GM19372 (cell line): Measurements from ENCODE around the gene PRKCG.
"Not testable (repeated sequence)": the region's sequence is repeated elsewhere in the genome, so short reads cannot be mapped to it uniquely, and the experiment has no call there.

Source experiments
- ATAC-seq: cut with Tn5 transposase; IDR thresholded peaks from one replicate; pipeline ENCODE4 v1.9.1; 2021; ENCODE audit warnings: mild to moderate bottlenecking, low read depth, moderate library complexity; ENCODE audit not compliant: unreplicated experiment

Gene PRKCG

DNA sequence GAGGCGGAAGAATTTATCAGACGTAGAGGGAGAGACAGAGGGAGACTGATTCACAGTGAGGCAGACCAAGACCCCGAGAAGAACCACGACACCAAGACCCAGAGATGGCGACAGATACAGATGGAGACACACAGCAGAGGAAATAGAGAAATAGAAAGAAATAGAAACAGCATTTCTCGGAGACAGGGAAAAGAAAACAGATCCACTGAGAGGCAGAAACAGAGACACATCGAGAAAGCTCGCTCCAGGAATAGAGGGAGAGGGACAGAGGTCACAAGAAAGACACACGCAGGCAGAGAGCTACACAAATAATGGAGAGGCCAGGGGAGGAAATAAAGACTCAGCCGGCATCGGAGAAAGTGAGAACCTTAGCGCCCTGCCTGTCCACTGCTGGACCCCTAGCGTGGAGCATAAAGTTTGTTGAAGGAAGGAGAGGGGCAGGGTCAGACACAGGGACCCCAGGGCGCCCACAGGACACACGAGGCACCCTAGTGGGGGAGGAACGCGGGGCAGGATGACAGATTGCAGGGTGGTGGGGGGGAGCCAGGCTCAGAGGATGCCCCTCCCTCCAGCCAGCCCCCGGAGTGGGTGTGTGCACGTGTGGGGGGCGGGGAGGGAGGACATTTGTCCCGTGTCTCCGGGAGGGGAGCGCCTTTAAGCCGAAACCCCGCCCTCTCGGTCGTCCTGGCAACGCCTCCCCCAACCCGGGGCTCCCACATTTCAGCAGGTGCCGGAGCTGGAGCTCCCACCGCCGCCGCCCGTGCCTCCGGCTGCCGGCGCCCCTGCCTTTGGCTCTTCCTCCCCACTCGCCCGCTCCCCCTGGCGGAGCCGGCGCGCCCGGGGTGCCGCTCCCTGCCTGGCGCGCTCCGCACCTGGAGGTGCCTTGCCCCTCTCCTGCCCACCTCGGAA is at the start of gene PRKCG:
PRKCG (plus strand) TSS at position 716 of the 909 bp plus-strand sequence. CDS start 298 bp downstream, outside the sequence.
- ATAC-seq: no peak

DNA sequence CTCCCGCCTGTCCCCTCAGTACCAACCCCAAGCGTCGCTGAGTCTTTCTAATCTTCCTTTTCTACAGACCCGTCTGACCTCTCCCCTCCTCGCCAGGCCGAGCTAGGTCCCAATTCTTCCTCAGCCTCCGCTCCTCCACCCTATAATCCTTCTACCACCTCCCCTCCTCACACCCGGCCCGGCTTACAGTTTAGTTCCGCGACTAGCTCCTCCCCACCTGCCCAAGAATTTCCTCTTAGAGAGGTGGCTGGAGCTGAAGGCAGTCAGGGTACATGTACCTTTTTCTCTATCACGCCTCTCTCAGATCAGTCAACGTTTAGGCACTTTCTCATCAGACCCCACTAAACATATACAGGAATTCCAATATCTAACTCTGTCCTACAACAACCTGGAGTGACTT is 49.1 kb upstream of the PRKCG start:
- not testable (repeated sequence) for ATAC-seq

DNA sequence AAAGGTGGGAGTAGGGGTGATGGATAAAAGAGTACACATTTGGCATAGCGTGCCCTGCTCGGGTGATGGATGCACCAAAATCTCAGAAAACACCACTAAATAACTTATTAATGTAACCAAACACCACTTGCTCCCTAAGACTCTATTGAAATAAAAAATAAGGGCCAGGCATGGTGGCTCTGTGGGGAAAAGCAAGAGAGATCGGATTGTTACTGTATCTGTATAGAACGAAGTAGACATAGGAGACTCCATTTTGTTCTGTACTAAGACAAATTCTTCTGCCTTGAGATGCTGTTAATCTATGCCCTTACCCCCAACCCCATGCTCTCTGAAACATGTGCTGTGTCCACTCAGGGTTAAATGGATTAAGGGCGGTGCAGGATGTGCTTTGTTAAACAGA is 43.6 kb upstream of the PRKCG start:
- not testable (repeated sequence) for ATAC-seq

DNA sequence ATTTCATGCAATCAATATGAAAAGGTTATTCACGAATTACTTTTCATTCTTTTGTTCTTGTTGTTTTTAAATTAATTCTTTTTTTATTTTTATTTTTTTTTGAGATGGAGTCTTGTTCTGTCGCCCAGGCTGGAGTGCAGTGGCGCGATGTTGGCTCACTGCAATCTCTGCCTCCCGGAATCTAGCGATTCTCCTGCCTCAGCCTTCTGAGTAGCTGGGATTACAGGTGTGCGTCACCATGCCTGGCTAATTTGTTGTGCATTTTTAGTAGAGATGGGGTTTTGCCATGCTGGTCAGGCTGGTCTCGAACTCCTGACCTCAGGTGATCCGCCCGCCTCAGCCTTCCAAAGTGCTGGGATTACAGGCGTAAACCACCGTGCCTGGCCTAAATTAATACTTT is 41.8 kb upstream of the PRKCG start:
- not testable (repeated sequence) for ATAC-seq

DNA sequence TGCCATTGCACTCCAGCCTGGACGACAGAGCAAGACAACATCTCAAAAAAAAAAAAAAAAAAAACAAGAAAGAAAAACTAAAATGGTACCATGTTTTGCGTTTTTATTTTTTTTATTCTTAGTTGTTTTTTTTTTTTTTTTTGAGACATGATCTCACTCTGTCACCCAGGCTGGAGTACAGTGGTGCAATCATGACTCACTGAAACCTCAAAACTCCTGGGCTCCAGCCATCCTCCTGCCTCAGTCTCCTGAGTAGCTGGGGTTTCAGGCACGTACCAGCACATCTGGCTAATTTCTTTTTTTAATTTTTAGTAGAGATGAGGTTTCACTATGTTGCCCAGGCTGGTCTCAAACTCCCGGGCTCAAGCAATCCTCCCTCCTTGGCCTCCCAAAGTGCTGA is 41.1 kb upstream of the PRKCG start:
- ATAC-seq: not testable (repeated sequence)

DNA sequence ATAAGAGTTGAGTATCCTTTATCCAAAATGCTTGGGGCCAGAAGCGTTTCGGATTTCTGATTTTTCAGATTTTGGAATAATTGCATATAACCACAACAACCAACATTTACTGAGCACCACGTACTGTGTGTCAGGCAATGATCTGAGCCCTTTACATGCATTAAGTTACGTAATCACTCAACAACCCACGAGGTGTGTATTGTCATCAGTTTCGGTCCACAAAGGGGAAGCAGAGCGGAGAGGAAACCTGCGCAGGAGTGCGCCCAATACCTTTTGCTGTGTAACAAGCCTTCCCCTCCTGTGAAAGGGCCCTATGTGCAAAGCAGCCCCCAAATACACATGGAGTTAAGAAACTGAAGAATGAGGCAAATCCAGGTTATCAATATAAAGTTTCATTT is 37.1 kb upstream of the PRKCG start:
- ATAC-seq: no peak

DNA sequence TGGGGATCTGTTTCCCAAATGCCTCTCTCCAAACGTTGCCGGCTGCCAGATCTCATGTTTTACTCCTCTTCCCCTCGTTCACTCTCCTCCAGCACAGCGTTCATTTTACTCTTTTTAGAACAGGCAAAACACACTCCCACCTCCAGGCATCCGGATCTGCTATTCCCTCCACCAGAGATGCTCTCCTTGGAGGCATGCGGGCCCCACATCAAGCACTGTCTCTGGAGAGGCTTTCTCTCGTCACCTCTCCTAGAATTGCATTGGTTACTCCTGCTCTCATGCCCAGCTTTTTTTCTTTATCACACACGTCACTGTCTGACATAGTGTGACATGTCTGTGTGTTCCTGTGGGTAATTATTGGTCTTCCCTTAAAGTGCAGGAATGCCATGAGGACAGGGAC is 34.4 kb upstream of the PRKCG start:
- ATAC-seq: no peak

DNA sequence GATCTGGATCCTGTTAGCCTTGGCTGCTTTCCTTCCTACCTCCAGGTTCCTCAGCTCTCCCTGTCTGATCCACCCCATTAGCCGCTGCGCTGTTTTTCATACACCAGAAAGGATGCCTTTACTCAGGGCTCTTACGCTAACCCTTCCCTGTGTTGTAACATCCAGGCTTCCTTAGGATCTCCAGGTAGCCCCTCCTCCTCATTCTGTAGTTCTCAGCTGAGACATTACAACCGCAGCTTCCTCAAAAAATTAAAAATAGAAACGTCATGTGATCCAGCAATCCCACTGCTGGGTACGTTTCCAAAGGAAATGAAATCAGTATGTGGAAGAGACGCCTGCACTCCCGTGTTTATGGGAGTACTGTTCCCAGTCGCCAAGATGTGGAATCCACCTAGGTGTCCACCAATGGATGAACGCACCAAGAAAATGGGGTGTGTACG is 32.7 kb upstream of the PRKCG start:
- ATAC-seq: no peak

DNA sequence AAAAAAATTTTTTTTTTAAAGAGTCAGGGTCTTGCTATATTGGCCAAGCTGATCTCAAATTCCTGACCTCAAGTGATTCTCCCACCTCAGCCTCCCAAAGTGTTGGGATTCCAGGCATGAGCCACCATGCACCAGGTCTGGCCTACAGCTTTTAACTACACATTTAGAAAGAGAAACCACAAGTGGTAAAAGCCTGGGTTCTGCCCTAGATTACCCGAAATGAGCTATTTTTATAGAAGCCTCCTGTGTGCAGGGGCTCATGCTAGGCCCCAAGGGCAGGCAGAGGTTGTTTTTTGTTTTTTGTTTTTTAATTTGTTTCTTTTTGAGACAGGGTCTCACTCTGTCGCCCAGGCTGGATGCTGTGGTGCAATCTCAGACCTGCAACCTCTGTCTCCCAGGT is 28.3 kb upstream of the PRKCG start:
- no peak for ATAC-seq

DNA sequence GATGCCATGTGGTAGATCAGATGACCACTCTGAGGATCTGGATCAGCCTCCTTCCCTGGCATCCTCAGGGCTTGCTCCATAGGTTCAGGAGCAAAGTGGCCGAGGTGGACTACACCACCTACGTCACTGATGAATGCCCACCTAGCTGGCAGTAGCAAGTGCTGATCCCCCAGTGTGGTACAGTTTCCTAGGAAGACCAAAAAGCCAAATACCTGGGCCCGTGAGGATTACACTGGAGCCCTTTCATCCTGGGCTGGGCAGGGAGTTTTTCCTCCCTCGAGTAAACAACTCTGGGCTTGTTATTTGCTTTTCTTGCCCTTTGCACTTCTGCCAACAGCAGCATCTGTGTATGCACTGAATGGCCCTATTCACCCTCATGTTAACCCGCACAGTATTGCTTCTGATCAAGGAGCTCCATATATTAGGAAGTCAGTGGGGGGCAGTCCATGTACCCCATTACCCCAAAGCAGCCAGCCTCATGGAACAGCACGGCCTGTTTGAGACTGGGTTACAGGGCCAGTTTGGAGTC is 17.6 kb upstream of the PRKCG start:
- ATAC-seq: no peak

DNA sequence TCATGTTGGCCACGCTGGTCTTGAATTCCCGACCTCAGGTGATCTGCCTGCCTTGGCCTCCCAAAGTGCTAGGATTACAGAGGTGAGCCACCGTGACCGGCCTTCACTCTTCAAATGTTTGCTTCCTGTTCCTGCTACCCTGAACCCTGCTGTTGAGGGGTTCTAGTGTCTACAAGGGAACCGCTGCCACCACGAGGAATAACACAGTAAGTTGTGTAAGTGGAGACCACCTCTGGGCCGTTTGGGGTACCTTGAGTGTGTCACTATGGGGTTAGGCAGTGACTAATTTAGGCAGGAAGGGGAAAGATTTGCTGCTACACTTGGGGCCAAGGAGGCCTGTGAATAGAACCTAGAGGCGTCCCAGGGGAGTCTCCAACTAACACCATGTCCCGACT is 16.5 kb upstream of the PRKCG start:
- no peak for ATAC-seq

DNA sequence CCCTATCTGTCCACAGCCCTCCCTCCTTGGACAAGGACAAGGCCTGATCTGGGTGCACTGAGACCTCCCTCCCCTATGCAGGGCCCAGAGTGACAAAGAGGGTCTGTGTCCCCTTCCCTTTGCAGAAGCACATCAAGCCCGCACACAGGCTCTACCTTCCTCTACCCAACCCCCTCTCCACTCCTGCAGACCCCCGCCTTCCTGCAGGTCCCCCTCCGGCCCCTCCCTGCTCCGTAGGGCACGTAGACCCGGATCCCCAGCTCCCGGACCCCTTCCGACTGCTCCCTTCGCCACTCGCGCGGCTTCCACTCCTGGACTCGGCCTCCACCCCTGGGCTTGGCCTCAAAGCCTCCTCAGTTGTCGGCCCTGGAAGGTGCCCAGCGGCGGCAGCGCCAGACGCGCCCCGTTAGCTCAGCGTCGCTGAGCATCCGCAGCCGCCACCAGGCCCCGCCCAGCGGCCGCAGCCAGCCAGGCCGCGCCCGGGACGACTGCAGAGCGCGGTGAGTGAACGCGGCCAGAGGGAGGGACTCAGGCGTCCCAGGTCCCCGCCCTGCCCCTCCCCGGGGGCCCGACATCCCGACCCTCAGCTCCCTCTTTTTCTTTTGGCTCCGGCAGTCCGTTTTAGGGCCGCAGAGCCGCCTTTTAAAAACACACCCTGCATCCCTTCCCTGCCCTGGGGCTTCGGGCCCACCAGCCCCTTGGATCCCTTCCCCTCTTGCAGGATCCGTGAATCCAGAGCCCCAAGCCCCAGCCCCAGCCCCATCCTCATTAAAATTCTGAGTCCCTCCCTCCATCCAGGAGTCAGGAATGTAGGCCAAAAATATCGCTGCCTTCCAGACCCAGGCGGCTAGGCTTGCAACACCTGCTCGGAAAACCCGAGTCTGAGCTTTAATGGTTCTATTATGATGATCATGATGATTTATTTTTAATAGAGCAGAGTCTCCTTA is 15.8 kb upstream of the PRKCG start:
- ATAC-seq: no peak

DNA sequence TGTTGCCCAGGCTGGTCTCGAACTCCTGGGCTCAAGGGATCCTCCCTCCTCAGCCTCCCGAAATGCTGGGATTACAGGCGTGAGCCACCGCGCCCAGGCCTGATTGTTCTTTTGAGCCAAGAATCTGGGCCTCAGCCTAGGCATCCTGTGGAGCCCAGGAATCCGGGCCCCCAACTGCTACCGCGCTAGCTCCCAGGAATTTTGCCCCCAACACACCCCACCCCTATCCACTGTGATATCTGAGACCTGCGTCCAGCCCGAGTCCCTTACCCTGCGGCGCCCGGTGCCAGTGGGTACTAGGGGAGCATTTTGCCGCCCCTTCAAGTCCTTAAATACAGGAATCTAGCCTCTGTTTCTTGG is 15.2 kb upstream of the PRKCG start:
- no peak for ATAC-seq

DNA sequence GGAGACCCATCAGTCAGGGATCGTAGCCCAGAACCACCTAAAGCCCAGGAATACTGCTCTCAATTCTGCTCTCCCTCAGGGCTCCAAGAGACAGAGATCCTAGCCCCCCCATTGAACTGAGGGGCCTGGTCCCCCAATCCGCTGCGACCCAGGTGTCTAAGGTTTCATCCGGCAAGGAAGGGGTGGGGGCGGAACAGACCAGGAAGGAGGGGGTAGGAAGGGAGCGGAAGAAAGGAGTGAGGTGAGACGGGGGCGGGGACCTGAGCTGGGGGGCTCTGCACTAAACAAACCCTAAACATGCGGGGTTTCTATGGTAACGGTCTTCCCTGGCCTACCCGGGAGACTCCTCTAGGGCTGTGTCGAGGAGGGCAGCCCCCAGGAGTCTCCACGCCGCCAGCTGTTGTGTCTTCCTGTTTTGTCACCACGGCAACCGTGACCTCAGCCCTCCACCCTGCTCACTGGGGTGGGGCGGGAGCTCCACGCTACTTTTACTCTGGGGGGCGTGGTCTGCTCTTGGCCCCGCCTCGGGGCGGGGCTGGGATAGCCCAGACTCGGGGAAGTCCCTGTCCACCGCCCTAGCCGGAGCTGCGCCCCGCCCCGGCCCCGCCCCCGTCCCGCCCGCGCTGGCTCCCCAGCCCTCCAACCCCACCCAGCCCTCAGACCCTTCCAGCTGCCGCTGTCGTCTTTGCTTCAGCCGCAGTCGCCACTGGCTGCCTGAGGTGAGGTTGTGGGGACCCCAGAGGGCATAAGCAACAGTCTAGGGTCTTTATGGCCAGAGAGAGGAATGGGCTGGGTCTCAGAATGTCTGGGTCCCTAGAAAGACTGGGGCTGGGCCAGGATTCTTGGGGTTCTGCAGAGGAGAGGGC is 14.5 kb upstream of the PRKCG start, which contains the start of gene MYADM:
MYADM (plus strand) TSS at position 659 of the 866 bp plus-strand sequence. CDS start 5,647 bp downstream, outside the sequence.
- ATAC-seq: no peak

DNA sequence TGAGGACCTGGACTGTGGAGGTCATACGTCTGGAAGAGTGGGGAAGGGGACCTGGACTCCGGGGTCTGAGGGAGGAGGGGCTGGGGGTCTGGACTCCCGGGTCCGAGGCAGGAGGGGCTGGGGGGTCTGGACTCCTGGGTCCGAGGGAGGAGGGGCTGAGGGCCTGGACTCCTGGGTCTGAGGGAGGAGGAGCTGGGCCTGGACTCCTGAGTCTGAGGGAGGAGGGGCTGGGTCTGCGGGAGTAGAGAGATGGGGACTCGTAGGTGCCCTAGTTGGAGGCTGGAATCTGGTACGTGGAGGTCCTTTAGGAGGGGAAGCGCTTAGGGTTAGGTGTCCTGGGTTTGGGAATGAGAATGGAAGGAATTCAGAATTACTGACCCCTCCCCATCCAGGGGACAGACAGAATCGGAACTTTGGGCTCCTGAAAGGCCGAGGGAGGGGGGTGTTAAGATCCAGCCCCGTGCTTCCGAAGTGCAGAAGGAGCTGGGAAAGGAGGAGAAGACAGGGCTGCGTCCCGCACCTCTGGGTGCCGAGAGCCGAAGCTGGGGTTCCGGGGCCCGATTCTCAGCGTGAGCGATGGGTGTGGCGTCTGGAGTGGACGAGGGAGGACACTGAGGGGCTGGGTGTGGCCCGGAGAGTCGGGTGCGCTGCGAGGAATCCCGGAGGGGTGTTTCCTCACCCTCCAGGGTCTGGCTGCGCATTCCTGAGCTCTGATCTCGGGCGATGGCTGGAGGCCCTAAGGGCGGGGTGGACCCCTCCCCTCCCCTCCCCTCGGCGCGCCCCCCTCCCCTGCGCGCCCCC is 13.7 kb upstream of the PRKCG start:
- ATAC-seq: no peak

DNA sequence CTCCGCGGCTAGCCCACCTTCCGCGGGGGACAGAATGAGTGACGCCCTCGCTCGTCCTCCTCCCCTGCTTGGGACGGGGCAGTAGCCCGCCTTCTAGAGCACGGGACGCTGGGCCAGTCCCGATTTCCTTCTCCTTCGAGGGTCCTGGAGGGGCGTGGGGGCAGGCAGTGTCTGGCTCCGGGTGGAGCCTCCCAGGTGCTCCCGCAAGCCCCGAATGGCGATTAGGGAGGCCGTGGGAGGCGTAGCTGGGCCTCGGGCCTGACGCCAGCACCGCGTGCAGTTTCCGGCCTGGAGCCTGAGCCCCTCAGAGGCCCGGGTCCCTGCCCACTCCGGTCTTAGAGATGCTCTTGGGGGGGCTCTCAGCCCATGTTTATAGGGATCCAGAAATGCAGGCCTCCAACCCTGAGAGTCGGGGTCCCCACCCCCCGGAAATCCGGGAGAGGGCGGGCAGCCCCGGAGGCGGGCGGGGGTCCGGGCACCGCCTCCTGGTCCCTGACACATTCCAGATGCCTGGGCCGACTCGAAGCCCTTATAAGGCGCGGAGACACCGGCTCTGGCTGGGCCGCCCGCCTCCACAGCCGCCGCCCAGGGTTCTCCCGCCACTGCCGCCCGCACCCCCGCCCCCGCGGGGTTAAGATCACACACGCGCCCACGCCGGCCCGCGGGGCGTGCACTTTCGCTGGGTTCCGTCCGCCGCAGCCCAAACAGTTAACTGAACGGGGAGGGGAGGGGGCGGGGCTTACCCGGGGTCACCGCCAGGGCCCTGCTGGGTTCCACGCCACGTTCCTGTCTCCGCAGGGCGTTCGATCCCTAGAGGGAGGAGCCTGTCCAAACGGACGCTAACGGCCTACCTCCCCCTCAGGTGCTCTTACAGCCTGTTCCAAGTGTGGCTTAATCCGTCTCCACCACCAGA is 12.8 kb upstream of the PRKCG start:
- ATAC-seq: no peak

DNA sequence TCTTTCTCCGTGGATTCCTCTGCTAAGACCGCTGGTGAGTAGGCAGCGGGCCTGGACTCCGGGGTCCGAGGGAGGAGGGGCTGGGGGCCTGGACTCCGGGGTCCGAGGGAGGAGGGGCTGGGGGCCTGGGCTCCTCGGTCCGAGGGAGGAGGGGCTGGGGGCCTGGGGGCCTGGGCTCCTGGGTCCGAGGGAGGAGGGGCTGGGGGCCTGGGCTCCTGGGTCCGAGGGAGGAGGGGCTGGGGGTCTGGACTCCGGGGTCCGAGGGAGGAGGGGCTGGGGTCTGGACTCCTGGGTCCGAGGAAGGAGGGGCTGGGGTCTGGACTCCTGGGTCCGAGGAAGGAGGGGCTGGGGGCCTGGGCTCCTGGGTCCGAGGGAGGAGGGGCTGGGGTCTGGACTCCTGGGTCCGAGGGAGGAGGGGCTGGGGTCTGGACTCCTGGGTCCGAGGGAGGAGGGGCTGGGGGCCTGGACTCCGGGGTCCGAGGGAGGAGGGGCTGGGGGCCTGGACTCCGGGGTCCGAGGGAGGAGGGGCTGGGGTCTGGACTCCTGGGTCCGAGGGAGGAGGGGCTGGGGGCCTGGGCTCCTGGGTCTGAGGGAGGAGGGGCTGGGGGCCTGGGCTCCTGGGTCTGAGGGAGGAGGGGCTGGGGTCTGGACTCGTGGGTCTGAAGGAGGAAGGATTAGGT is 12.1 kb upstream of the PRKCG start:
- ATAC-seq: not testable (repeated sequence)

DNA sequence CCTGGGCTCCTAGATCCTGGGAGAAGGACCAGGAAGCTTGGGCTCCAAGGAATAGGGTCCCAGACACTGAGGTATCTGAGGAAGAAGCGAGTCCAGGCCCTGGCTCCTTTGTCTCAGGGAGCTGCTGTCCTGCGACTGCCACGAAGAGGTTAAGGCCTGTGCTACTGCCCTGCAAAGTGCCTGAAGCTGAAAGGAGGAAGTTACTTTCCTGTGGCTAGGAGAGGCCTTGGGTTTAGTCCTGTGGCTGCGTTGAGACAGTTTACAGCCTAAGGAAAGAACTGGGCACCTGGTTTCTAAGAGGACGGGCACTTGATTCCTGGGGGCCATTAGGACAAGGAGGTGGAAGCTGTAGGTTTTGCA is 11.5 kb upstream of the PRKCG start:
- ATAC-seq: no peak
